Neural crest cell (in vitro differentiated cells): ENCODE measurements around the gene MACO1. TPM values are rescaled to one million over a fixed set of nuclear protein-coding genes. Genes with fewer than 3 reads are reported as not detected.

ENCODE experiments used
- DNase-seq: peaks from one replicate; pipeline ENCODE4 v3.0.0; 2021; ENCODE audit warnings: low read depth, mixed read lengths, low spot score
- H3K27ac Mint-ChIP-seq: one replicate; pipeline ENCODE4 v1.8.0; 2021; ENCODE audit warnings: mild to moderate bottlenecking, mixed read lengths; ENCODE audit not compliant: unreplicated experiment
- H3K27me3 Mint-ChIP-seq: 2 replicates; pipeline ENCODE4 v1.8.0; 2021; ENCODE audit warnings: low read depth, mild to moderate bottlenecking, mixed read lengths
- H3K36me3 Mint-ChIP-seq: 2 replicates; pipeline ENCODE4 v1.8.0; 2021; ENCODE audit warnings: low read depth, mild to moderate bottlenecking, mixed read lengths
- H3K4me1 Mint-ChIP-seq: 2 replicates; pipeline ENCODE4 v1.8.0; 2021; ENCODE audit warnings: mixed read lengths
- H3K4me3 Mint-ChIP-seq: one replicate; pipeline ENCODE4 v1.8.0; 2021; ENCODE audit warnings: mild to moderate bottlenecking, mixed read lengths
- H3K9me3 Mint-ChIP-seq: 2 replicates; pipeline ENCODE4 v1.8.0; 2021; ENCODE audit warnings: mixed read lengths
- CTCF ChIP-seq: fragments of 200-600 bp; sonication (generic); conservative IDR thresholded peaks from 2 replicates; pipeline ENCODE4 v1.5.0; 2021; ENCODE audit warnings: antibody characterized with exemption, mild to moderate bottlenecking
- total RNA-seq: library from RNA; stranded (reverse); gene quantifications from 2 replicates; pipeline ENCODE4 v1.2.1, GENCODE V29; 2021

The MACO1 gene
- total RNA-seq, 1 donor from 2014 or later, result 25.4 TPM

- DNase-seq, result no peak
- peaks cover 17% of the 10 kb centered on the region for H3K4me1 Mint-ChIP-seq
- H3K27me3 Mint-ChIP-seq, result no peaks in the 10 kb centered on the region
- no peak for TF ChIP-seq CTCF
- no peaks in the 10 kb centered on the region for H3K36me3 Mint-ChIP-seq
- H3K27ac Mint-ChIP-seq, result peak overlapping the region; percentile 28
- no peaks in the 10 kb centered on the region for H3K9me3 Mint-ChIP-seq
- no peak overlapping the region for H3K4me3 Mint-ChIP-seq
These were observed 107.6 kb downstream of the MACO1 start for GRCh38 chr1:25538191-25538767.

GRCh38 chr1:25540750-25541342 lies 110.1 kb downstream of the MACO1 start:
- TF ChIP-seq CTCF, result no peak
- H3K4me3 Mint-ChIP-seq, result peak overlapping the region; percentile 60
- H3K27ac Mint-ChIP-seq, result no peak overlapping the region
- DNase-seq, result no peak
- no peaks in the 10 kb centered on the region for H3K9me3 Mint-ChIP-seq
- no peaks in the 10 kb centered on the region for H3K27me3 Mint-ChIP-seq
- H3K4me1 Mint-ChIP-seq, result peaks cover 27% of the 10 kb centered on the region
- no peaks in the 10 kb centered on the region for H3K36me3 Mint-ChIP-seq

- no peak overlapping the region for H3K27ac Mint-ChIP-seq
- no peaks in the 10 kb centered on the region for H3K36me3 Mint-ChIP-seq
- H3K27me3 Mint-ChIP-seq, result no peaks in the 10 kb centered on the region
- no peaks in the 10 kb centered on the region for H3K9me3 Mint-ChIP-seq
- DNase-seq, result no peak
- no peak for TF ChIP-seq CTCF
- H3K4me1 Mint-ChIP-seq, result peaks cover 27% of the 10 kb centered on the region
- peak overlapping the region; percentile 60 for H3K4me3 Mint-ChIP-seq
These were observed 110.7 kb downstream of the MACO1 start for GRCh38 chr1:25541425-25541824.

GRCh38 chr1:25541889-25542658 lies 111.4 kb downstream of the MACO1 start:
- peaks cover 26% of the 10 kb centered on the region for H3K4me1 Mint-ChIP-seq
- TF ChIP-seq CTCF, result no peak
- H3K4me3 Mint-ChIP-seq, result peak overlapping the region; percentile 80
- no peaks in the 10 kb centered on the region for H3K27me3 Mint-ChIP-seq
- H3K9me3 Mint-ChIP-seq, result no peaks in the 10 kb centered on the region
- no peak for DNase-seq
- no peak overlapping the region for H3K27ac Mint-ChIP-seq
- H3K36me3 Mint-ChIP-seq, result no peaks in the 10 kb centered on the region

GRCh38 chr1:25543005-25543424 lies 112.3 kb downstream of the MACO1 start:
- Mint-ChIP-seq H3K4me1 (peaks cover 31% of the 10 kb centered on the region), H3K27ac (no peak overlapping the region)

More at GRCh38 chr1:25543005-25543424, 112.3 kb downstream of the MACO1 start:
- Mint-ChIP-seq H3K4me3 (peak overlapping the region; percentile 80), H3K36me3 (no peaks in the 10 kb centered on the region), H3K27me3 (no peaks in the 10 kb centered on the region), H3K9me3 (no peaks in the 10 kb centered on the region)
- DNase-seq, result no peak
- no peak for TF ChIP-seq CTCF
